IPS-11a (cell line): ENCODE results near the gene MYLK4.

Experiments
- H3K4me3 ChIP-seq: one replicate; pipeline ENCODE4 v1.5.1; 2013; ENCODE audit warnings: low read depth, low read length, control low read depth

The MYLK4 gene

DNA sequence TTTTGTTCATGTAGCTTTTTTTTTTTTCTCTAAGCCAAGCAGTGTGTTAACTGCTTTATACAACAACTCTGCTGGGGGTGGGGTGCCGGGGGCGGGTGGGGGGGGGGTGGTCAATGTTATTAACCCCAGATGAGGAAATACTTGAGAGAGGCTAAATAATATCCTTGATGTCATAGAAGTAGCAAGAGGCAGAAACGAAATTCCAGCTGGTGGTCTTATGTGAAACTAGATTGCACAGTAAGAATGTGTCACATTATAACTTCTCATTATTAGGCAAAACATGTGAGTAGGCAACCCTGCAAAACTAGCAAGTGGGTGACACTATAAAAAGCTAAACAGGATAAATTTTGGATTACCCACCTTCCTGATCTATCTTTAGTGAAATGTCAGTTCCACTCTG is 12.8 kb downstream of the MYLK4 start:
- no peak overlapping the region for H3K4me3 ChIP-seq

DNA sequence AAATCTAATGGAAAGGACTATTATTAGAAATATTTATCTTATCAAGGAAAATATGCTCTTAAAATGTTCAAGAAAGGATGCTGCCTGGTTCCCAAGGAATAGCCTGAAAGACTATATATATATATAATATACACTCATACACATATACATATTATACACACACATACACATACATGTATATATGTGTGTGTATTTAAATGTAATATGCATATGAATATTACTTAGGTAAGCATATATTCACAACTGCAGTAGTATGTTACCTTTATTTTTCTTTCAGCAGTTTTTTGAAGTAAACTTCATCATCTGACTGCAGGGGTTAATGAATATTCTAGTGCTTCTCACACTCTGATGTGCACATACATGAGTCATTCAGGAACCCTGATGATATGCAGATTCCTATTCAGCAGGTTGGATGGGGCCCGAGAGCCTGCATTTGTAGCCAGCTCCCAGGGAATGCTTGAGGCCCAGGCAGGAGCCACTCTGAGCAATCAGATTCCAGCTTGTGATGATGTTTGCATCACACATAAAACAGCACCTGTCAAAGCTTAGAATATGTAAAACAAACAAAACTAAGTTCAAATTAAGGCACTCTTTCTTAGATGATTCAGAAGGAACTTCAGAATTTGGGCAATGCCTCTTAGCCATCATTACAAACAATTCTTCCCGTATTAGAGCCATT is 16.1 kb downstream of the MYLK4 start:
- no peak overlapping the region for H3K4me3 ChIP-seq

DNA sequence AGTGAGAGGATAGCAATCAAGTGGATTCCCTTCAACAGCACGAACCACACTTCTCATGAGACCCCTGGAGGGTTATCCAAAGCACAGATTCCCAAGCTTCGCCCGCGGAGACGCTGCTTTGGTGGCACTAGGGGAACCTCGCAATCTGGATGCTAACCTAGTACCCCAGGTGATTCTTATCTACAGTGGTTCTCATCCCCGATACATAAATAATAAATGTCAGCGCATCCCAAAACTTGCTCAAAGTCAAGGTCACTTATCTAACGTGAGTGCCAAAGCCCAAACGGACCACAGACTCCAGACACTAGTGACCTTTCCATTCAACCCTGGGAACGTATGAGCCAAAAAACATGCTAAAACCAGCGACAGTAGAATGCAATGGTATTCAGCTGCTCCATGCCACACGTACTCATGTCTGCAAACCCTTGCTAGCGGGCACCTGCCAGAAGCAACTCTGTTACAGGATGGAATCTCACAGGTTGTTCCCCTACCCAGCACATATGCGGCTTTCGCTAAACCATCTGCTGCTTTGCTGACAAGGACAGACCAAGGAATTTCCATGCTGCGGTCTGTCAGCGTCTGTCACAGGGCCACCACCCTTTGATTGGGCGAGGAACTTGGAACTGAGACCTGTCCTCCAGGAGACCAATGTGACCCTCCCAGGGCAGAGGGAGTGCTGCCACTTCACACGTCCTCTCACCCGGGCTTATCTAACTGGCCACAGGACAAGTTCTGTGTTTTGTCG is 16.8 kb downstream of the MYLK4 start:
- H3K4me3 ChIP-seq = no peak overlapping the region

DNA sequence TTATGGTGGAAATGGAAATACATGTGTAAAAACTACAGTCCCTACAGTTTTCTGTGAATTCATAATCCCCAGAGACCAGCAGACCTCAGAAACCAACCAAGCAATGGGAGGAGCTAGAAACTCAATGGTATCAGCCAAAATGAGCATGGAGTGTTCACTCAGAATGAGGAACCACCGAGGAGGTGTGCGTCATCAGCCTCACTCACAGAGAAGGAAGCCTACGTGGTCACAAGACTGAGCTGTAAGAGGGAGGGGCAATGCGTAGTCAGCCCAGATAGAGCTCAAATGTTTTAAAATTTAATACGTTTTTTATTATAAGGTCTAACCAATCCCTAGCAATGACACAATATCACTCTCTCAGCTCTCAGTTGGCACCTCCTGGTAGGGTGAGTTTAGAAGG is 17.4 kb downstream of the MYLK4 start:
- no peak overlapping the region for H3K4me3 ChIP-seq

DNA sequence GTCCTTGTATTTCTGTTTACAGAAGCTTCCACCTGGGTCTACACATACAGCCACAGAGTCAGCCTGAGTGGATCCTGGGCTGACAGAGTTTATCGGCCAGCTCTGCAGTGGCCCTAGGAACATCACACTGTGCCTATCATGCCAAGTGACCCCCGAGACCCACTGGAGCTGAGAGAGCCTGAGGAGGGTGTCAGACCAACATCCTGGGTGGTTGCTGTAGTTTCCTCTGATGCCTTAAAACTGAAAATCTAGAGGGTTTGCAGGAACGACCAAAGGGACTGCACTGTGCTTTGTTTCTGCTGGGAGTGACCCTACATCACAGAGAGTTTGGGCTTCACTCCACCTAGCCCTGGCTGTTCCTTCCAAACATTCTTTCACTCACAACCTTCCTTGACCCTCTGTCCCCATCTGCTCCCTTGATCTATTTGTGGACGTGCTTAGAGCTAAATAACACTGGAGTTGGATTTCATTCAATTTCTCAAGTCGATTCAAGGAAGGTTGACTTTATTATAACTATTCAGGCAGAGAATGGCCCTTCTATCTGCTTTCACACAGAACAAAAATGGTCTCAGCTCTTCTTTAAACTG is 18.1 kb downstream of the MYLK4 start:
- H3K4me3 ChIP-seq = no peak overlapping the region

DNA sequence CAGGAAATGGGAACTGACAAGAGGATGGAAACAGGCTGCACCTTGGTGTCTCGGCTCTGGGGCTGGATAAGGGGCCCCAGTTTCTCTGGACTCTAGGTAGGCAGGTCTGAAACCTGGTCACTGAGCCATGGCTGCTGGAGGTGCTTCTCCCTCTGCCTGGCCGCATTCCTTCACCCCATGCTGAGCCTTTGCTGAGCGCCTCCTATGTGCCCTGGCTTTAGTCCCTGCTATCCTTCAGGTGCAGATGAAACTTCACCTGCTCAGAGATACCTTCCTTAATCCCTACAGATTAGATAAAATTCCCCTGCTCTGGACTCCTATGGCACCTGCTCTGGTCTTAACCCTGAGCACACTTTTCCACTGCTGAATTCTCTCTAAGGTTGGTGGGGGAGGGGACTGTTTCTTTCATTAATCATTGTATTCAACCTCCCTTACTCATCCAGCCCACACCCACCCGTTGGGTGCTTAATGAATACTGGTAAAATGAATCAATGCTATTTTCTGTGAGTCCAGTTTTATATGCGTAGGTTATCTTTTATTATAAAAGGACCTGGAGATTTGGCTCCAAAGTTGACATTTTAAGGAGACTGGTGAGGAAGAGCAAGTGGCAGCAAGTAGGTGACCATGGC is 19.3 kb downstream of the MYLK4 start:
- no peak overlapping the region for H3K4me3 ChIP-seq

DNA sequence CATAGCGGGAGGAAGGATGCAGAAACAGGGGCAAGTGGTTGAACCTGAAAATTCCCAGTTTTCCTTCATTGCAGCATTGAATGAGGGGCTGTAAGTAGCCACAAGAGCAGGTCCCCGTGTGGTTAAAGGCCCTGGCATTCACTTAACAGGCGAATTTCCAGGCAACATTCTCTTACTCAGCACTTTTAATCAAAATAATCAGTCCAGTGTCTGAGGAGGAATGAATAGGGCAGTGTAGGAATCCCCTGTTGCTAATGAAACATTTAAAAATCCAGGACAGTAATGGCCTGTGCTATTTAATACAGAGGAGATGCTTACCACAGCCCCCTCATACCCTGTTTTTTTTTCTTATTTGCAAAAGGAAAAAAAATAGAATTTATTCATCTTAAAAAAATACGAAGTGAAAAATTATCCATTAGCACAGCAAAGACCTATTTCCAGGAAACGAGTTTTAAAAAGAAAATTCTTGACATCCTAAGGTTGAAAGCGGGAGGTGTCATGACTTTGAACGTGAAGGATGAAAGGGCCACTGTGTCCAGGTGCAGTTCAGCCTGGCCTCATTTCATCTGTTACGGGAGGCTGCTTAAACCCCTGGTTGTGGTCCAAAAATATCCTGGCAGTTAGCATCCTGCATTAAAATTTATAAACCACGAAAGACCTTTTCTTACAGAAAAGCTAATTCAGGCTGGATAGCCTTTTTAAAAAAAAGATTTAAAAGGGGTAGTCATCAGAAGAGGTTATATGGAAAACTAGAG is 20.2 kb downstream of the MYLK4 start:
- H3K4me3 ChIP-seq = no peak overlapping the region

DNA sequence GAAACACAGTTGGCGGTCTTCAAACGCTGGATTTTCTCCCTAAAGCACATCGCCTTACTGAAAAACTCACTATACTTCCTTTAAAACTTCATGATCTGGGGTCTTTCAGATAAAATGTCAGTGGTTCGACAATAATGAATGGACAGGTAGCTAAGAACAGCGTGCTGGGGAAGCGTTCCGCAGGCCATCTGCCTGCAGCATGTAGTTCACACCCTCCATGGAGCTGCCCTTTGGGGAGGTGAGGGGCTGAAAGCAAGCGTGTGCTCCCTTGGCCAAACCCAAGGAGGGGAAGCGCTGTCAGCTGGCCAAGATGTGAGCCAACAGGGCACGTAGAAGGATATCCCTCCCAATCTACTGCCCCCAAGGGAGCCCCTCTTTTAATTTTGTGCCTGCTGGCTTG is 20.8 kb downstream of the MYLK4 start:
- no peak overlapping the region for H3K4me3 ChIP-seq

DNA sequence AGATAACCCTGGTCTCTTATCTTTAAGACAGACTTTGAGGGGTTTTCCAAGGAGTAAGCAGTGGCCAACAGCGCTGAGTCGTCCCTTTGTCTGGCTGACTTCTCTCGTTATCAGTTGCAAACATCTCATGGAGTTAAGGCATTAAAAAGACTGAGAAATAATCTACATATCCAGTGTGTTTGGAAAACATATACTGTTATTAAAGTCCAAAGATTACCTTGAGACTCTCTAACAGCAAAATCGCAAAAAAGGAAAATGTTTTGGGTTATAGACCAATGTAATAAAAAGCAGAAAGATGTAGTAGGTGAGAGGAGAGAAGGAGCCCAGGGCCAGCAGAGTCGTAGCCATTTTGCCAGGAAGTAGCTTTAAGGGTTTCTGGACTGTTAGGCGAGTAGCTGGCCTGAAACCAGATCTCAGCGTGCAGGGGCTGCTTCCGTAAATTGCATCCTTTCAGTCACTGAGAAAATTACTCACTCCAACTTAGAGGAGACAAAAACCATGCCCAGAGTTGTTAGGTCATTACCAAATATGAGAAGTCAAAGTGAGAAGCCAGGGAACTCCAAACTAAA is 24.6 kb downstream of the MYLK4 start:
- no peak overlapping the region for H3K4me3 ChIP-seq

DNA sequence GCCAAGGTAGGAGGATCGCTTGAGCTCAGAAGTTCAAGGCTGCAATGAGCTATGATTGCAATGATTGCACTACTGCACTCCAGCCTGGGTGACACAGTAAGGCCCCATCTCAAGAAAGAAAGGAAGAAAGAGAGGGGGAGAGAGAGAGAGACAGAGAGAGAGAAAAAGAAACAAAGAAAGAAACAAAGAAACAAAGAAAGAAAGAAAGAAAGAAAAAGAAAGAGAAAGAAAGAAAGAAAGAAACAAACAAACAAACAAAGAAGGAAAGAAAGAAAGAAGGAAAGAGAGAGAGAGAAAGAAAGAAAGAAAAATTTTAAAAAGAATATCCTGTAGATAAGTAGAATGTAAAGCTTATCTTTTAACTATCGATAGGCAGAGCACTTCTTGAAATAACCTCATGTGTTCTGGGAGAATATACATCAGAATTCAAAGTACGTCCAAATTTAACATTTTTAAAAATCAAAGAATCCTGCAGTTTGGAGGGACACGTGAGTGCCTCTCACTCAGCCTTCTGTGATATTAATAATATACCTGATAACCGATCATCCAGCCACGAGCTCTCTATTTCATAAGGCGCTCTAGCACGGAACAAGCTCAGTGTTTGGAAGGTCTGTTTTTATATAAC is 25.2 kb downstream of the MYLK4 start:
- H3K4me3 ChIP-seq = no peak overlapping the region

DNA sequence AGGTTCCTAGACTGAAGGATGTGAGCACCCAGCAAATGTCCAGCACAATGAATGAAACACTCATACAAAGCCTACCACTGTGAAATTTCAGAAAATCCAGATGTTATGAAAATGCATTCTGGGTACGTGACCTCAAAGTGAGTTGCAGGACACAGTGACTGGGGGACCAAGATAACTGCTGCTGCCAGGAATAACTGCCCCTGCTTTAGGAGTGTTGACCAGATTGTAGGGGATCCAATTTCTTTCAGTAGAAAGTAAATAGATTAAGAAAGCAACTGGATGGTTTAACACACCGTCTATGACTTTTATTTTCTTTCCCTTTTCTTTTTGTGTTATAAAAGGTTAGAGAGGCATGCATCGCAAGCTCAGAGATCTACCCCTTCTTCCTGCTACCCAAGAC is 29.5 kb downstream of the MYLK4 start:
- no peak overlapping the region for H3K4me3 ChIP-seq

DNA sequence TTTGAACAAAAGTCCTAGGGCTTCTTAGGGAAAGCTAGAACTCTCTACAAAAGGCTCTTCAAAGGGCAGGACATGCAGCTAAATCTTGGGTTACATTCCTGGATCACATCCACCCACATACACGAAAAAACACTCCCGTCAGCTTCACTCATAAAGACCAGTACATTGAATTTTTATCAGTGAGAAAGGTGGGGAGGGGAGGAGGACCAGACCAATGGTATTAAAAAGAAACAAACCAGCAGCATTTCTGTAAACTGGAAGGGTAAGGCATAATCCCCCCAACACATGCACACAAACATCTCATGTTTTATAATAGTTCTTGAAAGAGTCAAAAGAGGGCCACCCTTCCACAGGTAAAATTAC is 31.6 kb downstream of the MYLK4 start:
- H3K4me3 ChIP-seq = no peak overlapping the region

DNA sequence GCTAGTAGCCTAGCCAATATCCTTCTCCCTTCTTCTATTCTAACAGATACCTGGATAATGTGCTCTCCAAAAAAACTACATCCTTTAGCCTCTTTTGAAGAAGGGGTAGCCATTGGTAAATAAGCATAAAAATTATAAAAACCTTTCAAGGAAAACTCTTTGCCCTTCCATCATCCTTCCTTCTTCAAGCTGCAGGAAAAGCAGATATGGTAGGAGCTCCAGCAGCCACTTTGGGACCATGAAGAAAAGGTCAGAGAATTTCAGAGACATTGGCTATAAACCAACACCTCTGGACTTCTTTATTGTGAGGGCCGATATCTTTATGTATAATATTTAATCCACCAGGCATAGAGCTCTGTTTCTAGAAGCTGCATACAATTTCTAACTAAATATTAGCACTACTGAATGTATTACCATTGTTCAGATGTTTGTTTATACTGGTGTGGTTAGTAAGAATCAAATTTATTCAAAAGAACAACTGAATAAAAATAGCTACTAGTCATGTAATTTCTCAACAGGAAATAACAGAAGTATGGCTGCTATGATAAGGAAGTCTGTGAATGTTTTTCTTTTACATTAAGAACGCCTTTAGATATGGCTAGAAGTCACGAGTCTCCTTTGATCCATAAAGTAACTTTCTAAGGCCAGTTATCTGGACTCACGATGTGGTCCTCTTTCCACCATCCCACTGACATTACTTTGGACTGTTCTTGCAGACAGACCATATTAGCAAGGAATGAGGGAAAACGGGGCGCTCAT is 32.2 kb downstream of the MYLK4 start:
- H3K4me3 ChIP-seq = no peak overlapping the region

DNA sequence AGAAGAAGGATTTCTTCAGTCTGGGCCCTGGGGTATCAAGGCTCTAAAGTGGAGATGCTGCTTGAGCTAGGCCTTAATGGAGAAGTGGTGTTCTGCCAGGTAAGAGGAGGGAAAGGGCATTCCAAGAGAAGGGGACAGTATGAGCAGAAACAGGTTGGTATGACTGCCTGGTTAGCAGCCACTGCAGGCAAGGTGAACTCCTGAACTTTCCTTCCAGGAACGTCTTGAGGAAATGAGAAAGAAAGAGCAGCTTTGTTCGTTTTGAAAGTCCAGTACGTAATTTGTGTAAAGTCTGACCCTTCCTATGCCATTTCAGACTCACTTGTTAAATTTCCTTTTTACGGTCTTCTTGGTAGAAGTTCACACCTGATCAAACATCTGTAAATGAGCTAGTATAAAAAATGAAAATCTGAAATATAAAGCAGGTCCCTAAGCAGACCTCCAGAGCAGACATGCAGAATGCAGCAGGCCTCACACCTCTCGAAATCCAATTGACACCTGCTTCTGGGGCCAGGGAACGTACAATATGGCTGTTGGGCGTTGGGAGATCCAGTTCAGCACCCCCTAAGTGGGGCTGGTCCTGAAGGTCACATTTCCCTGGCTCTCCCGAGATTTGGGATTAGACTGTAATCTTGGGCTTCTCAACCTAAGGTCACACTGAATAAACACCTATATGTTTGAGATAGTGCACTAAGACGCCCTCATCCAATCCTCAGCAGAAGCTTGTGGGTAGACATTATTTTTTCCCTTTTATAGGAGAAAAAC is 33.6 kb downstream of the MYLK4 start:
- H3K4me3 ChIP-seq = no peak overlapping the region

DNA sequence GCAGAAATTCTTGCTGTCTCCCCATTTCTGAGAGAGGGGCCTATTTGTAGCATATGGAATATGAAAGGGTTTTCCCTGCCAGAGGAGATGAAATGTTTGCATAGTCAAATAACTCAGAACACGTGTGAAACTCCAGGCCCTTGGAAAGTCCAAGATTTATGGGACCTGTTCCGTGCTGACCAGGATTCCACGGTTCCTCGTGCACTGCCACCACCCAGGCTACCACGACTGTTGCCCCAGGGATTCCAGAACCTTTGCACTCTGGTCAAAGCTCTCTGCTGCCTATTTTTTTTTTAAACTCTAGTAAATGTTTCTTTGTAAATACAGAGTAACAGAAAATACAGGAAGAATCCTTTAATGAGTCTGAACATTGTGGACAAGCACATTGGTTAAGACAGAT is 35.0 kb downstream of the MYLK4 start:
- no peak overlapping the region for H3K4me3 ChIP-seq

DNA sequence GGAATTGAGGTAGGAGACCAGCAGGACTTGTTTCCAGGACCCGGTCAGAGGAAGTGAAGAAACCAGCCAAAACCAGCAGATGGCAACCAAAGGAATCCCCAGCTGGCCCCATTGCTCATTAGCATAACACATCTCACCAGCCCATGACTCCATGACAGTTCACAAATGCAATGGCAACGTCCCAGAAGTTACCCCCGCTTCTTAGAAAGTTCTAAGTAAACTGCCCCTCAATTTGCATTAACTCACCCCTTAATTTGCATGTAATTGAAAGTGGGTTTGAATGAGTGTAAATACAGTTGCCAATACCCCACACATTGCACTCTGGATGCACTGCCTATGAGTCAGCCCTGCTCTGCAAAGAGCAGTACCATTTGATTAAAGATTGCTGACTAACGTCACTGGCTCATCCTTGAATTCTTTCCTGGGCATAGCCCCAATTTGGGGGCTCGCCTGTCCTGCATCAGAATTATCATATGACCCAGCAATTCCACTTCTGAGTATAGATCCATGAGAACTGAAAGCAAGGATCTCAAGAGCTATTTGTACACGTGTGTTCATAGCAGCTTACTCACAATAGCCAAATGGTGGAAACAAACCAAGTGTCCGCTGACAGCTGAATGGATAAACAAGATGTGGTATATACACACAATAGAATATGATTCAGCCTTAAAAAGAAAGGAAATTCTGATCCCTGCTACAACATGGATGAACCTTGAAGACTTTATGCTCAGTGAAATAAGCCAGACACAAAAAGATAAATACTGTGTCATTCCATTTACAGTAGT is 36.4 kb downstream of the MYLK4 start:
- H3K4me3 ChIP-seq = no peak overlapping the region

DNA sequence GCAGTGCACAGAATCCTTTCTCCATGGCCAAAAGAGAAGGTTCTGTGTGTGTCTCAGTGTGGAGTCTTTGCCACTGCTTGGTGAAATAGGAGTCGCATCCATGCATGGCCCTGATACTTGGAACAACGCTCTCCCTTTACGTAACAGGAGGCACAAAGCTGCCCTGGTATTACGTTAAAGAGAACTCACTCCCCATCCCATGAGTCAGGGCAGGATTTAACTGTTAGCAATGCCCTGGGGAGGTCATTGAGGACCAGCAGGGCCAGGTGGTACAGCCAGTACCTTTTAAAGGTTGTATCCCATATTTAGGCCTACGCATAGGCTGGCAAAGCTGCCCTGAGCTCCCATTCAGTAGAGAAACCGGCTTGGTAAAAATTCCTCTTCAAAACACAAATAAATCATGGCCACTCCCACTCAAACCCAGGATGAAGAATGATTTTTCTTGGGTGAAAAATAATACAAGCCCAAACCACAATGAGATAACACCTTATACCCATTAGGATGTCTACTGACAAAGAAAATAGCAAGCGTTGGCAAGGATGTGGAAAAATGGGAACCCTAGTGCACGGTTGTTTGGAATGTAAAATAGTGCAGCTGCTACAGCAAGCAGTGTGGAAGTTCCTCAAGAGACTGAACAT is 37.1 kb downstream of the MYLK4 start:
- H3K4me3 ChIP-seq = no peak overlapping the region

DNA sequence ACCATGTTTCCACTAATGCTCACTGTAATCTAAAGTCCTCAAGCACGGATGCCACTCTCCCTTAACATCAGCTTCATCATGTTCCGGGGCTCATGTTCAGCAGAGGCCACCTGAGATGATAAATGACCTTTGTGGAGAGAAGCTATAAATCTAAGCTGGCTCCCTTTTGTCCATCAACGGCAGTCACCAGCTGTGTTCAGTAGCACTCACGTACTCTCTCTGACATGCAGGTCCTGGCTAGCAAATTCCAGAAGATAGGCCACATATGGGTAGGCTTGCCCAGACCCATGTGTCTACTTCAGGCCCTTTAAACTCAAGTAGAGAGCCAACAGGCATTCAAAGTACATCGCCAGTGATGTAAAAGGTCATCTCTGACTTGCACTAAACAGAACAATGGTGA is 38.6 kb downstream of the MYLK4 start:
- no peak overlapping the region for H3K4me3 ChIP-seq
